A549 (cell line): ENCODE results near the gene ZNF341. TPM values are rescaled to one million over a fixed set of nuclear protein-coding genes. Genes with fewer than 3 reads are reported as not detected.

Experiments
- ATAC-seq, 2 experiments: fragments of 200-7000 bp in 1 of 2; fragments of >200 bp in 1 of 2; cut with Nextera tagmentation in 1 of 2; cut with Tn5 transposase in 1 of 2; 3 replicates each; pipeline versions ENCODE4 v1.8.0 to v1.9.1; 2018 to 2020; ENCODE audit warnings: mild to moderate bottlenecking in 1 of 2, moderate library complexity in 1 of 2
- CTCF ChIA-PET: fragments of 300-600 bp; sonication (Branson Sonifier 250); formaldehyde crosslinking; extraction: SDS; loops from one replicate; lab custom pipeline; 2021; ENCODE audit warnings: antibody characterized with exemption, inconsistent platforms; lab: Yijun Ruan, JAX
- POLR2A ChIA-PET: fragments of 350-600 bp; formaldehyde crosslinking; extraction: SDS; loops from one replicate; lab custom pipeline; 2021; ENCODE audit warnings: antibody characterized with exemption, inconsistent platforms; lab: Yijun Ruan, JAX
- DNase-seq, 2 experiments: peaks; one replicate each; pipeline versions ENCODE4 v3.0.0 to v3.0.0-alpha.2; 2011 to 2016; ENCODE audit warnings: low read depth in 1 of 2, low spot score in 1 of 2
- FAIRE-seq: peaks from 2 replicates; lab custom pipeline; 2011; peaks lifted over from hg19 to GRCh38; lab: Jason Lieb, UNC
- H3K27ac ChIP-seq, 2 experiments: fragments of >200 bp; sonication (Bioruptor Twin); formaldehyde crosslinking; 3 replicates each; pipeline ENCODE4 v1.5.1; 2016 to 2017
- H3K4me1 ChIP-seq: fragments of >200 bp; sonication (Bioruptor Twin); formaldehyde crosslinking; 3 replicates; pipeline ENCODE4 v1.6.1; 2016
- H3K4me2 ChIP-seq: fragments of >200 bp; sonication (Bioruptor Twin); formaldehyde crosslinking; 3 replicates; pipeline ENCODE4 v1.6.1; 2016
- H3K4me3 ChIP-seq: fragments of >200 bp; sonication (Bioruptor Twin); formaldehyde crosslinking; 3 replicates; pipeline ENCODE4 v1.5.1; 2016
- H3K9me3 ChIP-seq: fragments of >200 bp; sonication (Bioruptor Twin); formaldehyde crosslinking; 3 replicates; pipeline ENCODE4 v1.6.1; 2016
- CEBPB ChIP-seq, 2 experiments: fragments of >200 bp in 1 of 2; sonication (Bioruptor Twin) in 1 of 2; formaldehyde crosslinking in 1 of 2; IDR thresholded peaks; 2 replicates each; pipeline ENCODE4 v1.6.1; 2012 to 2016
- EHF ChIP-seq: fragments of 250-450 bp; sonication (Bioruptor Pico); IDR thresholded peaks from 2 replicates; pipeline ENCODE4 v1.5.0; 2020; ENCODE audit warnings: mild to moderate bottlenecking
- FOSB ChIP-seq: fragments of 250-450 bp; sonication (Bioruptor Pico); IDR thresholded peaks from 2 replicates; pipeline ENCODE4 v1.5.0; 2020; ENCODE audit warnings: mild to moderate bottlenecking, moderate library complexity
- FOSL2 ChIP-seq, 2 experiments: fragments of 450-650 bp in 1 of 2; fragments of >200 bp in 1 of 2; sonication (Bioruptor Twin) in 1 of 2; formaldehyde crosslinking; IDR thresholded peaks; 2 replicates each; pipeline versions ENCODE4 v1.5.0 to v1.6.1; 2016 to 2020; ENCODE audit warnings: mild to moderate bottlenecking in 1 of 2, moderate library complexity in 1 of 2
- HOXA7 ChIP-seq: fragments of 250-450 bp; sonication (Bioruptor Pico); IDR thresholded peaks from 2 replicates; pipeline ENCODE4 v1.5.0; 2020; ENCODE audit warnings: mild to moderate bottlenecking, moderate library complexity
- HOXB13 ChIP-seq: fragments of 250-450 bp; sonication (Bioruptor Pico); IDR thresholded peaks from 2 replicates; pipeline ENCODE4 v1.5.0; 2020; ENCODE audit warnings: low read depth, mild to moderate bottlenecking, moderate library complexity
- KDM5A ChIP-seq: fragments of 200-600 bp; sonication (generic); IDR thresholded peaks from 2 replicates; pipeline ENCODE4 v1.6.1; 2016; ENCODE audit warnings: antibody characterized with exemption, mild to moderate bottlenecking
- MAFK ChIP-seq: fragments of 450-650 bp; IDR thresholded peaks from 2 replicates; pipeline ENCODE4 v1.6.1; 2014; ENCODE audit not compliant: partially characterized antibody
- MAZ ChIP-seq: fragments of 150-350 bp; IDR thresholded peaks from 2 replicates; pipeline ENCODE4 v1.6.1; 2014; ENCODE audit warnings: antibody characterized with exemption, low read depth, low read length, borderline replicate concordance
- MYC ChIP-seq: IDR thresholded peaks from 2 replicates; pipeline ENCODE4 v1.6.1; 2012; ENCODE audit warnings: mild to moderate bottlenecking, inconsistent platforms, low read length, improper control_type of control experiment, borderline replicate concordance
- NFE2L2 ChIP-seq: fragments of 150-350 bp; conservative IDR thresholded peaks from 2 replicates; pipeline ENCODE4 v1.6.1; 2014; ENCODE audit warnings: low read length
- PHF8 ChIP-seq: fragments of 200-600 bp; sonication (generic); IDR thresholded peaks from 2 replicates; pipeline ENCODE4 v1.6.1; 2016; ENCODE audit warnings: low read depth, mild to moderate bottlenecking, antibody characterized with exemption, moderate library complexity, borderline replicate concordance
- RARB ChIP-seq: fragments of 250-450 bp; sonication (Bioruptor Pico); IDR thresholded peaks from 2 replicates; pipeline ENCODE4 v1.8.0; 2021; ENCODE audit warnings: mild to moderate bottlenecking, moderate library complexity
- RNF2 ChIP-seq: fragments of 200-600 bp; sonication (generic); IDR thresholded peaks from 2 replicates; pipeline ENCODE4 v1.6.1; 2016; ENCODE audit warnings: low read depth, mild to moderate bottlenecking, antibody characterized with exemption, moderate library complexity, borderline replicate concordance
- ZC3H11A ChIP-seq: fragments of 450-650 bp; IDR thresholded peaks from 2 replicates; pipeline ENCODE4 v1.6.1; 2014; ENCODE audit warnings: antibody characterized with exemption, mild to moderate bottlenecking
- ZFP36 ChIP-seq: fragments of 450-650 bp; IDR thresholded peaks from 2 replicates; pipeline ENCODE4 v1.6.1; 2014; ENCODE audit warnings: borderline replicate concordance; ENCODE audit not compliant: partially characterized antibody
- ZSCAN20 ChIP-seq: fragments of 250-450 bp; sonication (Bioruptor Pico); IDR thresholded peaks from 2 replicates; pipeline ENCODE4 v1.8.0; 2022; ENCODE audit warnings: mild to moderate bottlenecking, moderate library complexity
- WGBS: methylation state at CpG from one replicate; pipeline ENCODE4 v1.1.6; 2017; ENCODE audit errors: missing lambda C conversion rate; 5-methylcytosine and 5-hydroxymethylcytosine counted together
- polyA plus RNA-seq, 4 experiments: library from polyadenylated mRNA; depleted of rRNA in 3 of 4; stranded (reverse); fragments of >200 nt; fragmentation: RNase III in 1 of 4; extraction: RNeasy Plus Mini Kit Qiagen cat#74134 plus additional on column Dnase treatment in 1 of 4; gene quantifications; 2 replicates in 3 of 4; 3 replicates in 1 of 4; pipeline ENCODE4 v1.2.3, GENCODE V29; 2011 to 2017
- TF ChIP-seq, protein P1 (sequence below): IDR thresholded peaks from 2 replicates; pipeline ENCODE4 v1.6.1; 2012; ENCODE audit warnings: low read depth, borderline replicate concordance
- TF ChIP-seq, protein P2 (sequence below): IDR thresholded peaks from 2 replicates; pipeline ENCODE4 v1.6.1; 2012
- TF ChIP-seq, protein P3 (sequence below): IDR thresholded peaks from 2 replicates; pipeline ENCODE4 v1.6.1; 2012

The ZNF341 gene
- polyA plus RNA-seq, 2 of the 4 experiments (the other 2 are of a cell fraction) = 2.1 to 4.1 TPM

DNA sequence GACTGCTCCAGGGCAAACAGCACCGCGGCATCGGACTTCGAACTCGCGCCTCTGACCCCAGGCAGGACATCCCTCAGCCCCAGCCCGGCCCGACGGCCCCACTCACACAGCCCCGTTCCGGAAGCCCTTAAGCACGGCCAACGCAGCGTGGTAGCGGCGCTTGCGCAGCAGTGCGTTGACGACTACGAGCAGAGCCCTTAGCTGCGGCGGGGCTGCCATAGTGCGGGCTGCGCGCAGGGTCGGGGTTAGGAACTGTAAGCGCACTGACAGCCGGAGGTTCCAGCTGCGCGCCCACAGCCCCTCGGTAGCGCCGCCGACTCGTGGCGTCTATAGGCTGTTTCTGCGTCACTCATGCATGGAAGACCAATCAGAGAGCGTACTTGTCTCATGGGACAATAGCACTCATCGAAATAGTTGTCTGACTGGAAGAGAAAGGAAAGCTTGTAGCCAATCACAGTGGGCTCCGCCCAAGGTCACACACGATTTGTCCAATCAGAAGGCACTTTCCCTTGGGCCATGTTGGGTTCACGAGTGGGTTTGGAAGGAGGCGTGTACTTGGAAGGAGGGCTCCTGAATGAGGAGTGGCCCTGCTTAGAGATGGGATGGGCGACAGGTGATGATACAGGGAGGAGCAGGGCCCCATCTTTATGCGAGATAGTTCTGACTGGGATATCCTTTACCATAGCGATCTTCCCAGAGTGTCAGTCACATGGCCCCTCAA, 11.6 kb upstream of the ZNF341 start, which contains the start of gene PXMP4 (continued):
- peak; percentile 54; the same call in 1 of the 2 replicates for TF ChIP-seq KDM5A
- TF ChIP-seq MYC = no peak
- no peak for TF ChIP-seq MAFK
- TF ChIP-seq EHF (CRISPR knock-in tag) = no peak
- TF ChIP-seq HOXA7 = no peak
- no peak for TF ChIP-seq RNF2
- TF ChIP-seq HOXB13 (CRISPR knock-in tag) = 0 out of 2 replicates have a peak, but pooled peaks have one; percentile 54
- no peak for TF ChIP-seq NFE2L2
- no peak for TF ChIP-seq FOSB
- TF ChIP-seq, protein P1, sequence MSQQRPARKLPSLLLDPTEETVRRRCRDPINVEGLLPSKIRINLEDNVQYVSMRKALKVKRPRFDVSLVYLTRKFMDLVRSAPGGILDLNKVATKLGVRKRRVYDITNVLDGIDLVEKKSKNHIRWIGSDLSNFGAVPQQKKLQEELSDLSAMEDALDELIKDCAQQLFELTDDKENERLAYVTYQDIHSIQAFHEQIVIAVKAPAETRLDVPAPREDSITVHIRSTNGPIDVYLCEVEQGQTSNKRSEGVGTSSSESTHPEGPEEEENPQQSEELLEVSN = peak; percentile 32; the same call in 1 of the 2 replicates
- no peak for TF ChIP-seq RARB (CRISPR knock-in tag)
- TF ChIP-seq, all 56 proteins: peak for 10

DNA sequence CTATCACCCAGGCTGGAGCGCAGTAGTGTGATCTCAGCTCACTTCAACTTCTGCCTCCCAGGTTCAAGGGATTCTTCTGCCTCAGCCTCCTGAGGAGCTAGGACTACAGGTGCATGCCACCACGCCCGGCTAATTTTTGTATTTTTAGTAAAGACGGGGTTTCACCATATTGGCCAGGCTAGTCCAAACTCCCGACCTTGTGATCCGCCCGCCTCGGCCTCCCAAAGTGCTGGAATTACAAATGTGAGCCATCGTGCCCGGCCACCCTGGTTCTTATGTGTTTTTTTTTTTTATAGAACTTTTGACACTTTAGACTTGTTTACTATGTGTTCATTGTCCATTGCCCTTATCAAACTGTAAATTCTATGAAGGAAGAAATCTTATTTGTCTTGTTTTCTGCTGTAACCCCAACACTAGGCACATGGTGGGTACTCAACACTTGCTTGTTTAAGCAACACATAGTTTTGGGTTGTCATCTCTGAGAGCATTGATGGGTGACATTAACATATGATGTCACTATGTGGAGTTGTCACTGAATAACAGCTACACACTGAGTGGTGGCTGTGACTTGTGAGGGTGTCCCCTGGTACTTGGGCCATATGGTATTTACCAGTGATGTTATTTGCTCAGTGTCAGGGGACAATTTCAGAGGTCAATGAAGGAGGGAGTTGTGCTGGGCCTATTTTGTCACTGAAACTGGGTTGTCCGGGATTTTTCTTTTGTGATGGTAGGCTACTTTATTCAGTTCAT, 10.2 kb upstream of the ZNF341 start:
- POLR2A ChIA-PET = no interaction called here
- no peak for DNase-seq
- WGBS = 92% methylated on average over 11 of the region's 11 CpGs
- Histone ChIP-seq H3K4me2 (no peak overlapping the region; the same call in 2 of the 3 replicates), H3K9me3 (no peaks in the 10 kb centered on the region), H3K27ac (no peak overlapping the region), H3K4me1 (peaks cover 14% of the 10 kb centered on the region; the same call in 1 of the 3 replicates)
- TF ChIP-seq CEBPB (IDR thresholded peaks at IDR 0.05) = no peak
- no peak for TF ChIP-seq ZC3H11A
- TF ChIP-seq ZSCAN20 (CRISPR knock-in tag) = no peak
- TF ChIP-seq, protein P2, sequence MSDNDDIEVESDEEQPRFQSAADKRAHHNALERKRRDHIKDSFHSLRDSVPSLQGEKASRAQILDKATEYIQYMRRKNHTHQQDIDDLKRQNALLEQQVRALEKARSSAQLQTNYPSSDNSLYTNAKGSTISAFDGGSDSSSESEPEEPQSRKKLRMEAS = no peak
- TF ChIP-seq NFE2L2 = no peak
- TF ChIP-seq MAZ = no peak
- TF ChIP-seq, all 56 proteins: peak for 0
- CTCF ChIA-PET = interaction anchor here (0.6 to 1.0 kb wide), 2 partner anchors 14 to 356 kb away, joined by 3 to 7 read pairs; no protein-coding TSS in a partner anchor
- no peak for ATAC-seq
- H3K4me3 ChIP-seq = no peak overlapping the region
- FAIRE-seq = no peak

DNA sequence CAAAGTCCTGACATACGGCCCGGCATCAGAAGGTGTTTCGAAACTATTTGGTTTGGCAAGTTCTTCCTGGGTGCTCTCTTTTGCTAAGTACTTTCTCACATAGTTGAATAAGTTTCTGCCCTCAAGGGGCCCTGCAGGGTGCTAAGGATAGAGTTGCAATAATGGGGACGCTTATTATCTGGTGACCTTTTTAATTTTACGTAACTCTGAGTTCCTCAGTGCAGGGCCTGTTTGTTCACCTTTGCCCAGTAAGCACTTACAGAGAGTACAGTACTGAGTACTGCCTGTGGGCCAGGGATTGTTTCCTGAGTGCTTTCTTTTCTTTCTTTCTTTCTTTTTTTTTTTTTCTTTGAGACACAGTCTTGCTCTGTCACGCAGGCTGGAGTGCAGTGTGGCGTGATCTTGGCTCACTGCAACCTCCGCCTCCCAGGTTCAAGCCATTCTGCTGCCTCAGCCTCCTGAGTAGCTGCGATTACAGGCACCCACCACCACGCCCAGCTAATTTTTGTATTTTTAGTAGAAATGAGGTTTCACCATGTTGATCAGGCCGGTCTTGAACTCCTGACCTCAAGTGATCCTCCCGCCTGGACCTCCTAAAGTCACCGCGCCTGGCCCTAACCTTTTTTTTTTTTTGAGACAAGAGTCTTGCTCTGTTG, 7.2 kb upstream of the ZNF341 start:
- ChIA-PET POLR2A (no interaction called here), CTCF (no interaction called here)
- DNase-seq = no peak
- Histone ChIP-seq H3K27ac (no peak overlapping the region), H3K4me2 (peak overlapping the region; percentile 31; the same call in 2 of the 3 replicates), H3K9me3 (no peaks in the 10 kb centered on the region), H3K4me1 (peaks cover 9% of the 10 kb centered on the region; the same call in 1 of the 3 replicates), H3K4me3 (no peak overlapping the region)
- 76% methylated on average over 14 of the region's 14 CpGs for WGBS
- ATAC-seq = no peak
- TF ChIP-seq NFE2L2 (no peak), CEBPB (IDR thresholded peaks at IDR 0.05) (peak in 1 of 2 experiments; percentile 5; a peak in 1 of 4 replicates)
- no peak for FAIRE-seq

DNA sequence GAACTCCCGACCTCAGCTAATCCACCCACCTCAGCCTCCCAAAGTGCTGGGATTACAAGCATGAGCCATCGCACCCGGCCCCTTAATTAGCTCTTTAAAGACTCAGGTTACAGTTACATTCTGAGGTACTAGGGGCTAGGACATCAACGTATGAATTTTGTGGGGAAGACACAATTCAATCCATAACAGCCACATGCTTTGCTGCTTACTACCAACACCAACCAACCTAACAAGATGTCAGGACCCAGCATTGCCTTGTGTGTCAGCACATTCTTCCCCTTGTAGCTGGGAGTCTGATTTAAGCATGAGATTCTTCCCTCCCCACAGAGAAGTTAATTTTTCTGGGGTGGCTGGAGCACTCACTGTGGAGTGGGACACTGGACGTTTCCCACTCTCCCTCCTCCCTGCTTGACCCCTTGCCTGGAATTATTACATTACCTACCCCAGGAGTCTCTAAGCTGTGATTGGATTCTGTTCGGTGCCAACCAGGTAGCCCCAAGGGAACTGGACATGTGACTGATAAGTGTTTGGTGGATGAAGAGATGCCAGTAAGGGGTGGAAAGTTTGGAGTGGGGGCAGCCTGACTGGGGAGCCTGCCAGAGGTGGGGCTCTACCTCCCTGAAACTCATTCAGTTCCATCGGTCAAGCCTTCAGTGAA, 6.1 kb upstream of the ZNF341 start:
- 75% methylated on average over 7 of the region's 7 CpGs for WGBS
- no peak overlapping the region for H3K27ac ChIP-seq
- no peaks in the 10 kb centered on the region for H3K9me3 ChIP-seq
- CTCF ChIA-PET = interaction anchor here (1.3 to 1.9 kb wide), 2 partner anchors 11 to 46 kb away, joined by 4 to 5 read pairs; no protein-coding TSS in a partner anchor
- no peak overlapping the region for H3K4me3 ChIP-seq
- 0 out of 3 replicates have a peak, but pooled peaks cover 7% of the 10 kb centered on the region for H3K4me1 ChIP-seq
- TF ChIP-seq PHF8 (no peak), ZFP36 (no peak), FOSL2 (IDR thresholded peaks at IDR 0.05) (no peak), FOSL2 (CRISPR knock-in tag; IDR thresholded peaks at IDR 0.05) (no peak), RARB (CRISPR knock-in tag) (no peak)
- TF ChIP-seq, protein P3, sequence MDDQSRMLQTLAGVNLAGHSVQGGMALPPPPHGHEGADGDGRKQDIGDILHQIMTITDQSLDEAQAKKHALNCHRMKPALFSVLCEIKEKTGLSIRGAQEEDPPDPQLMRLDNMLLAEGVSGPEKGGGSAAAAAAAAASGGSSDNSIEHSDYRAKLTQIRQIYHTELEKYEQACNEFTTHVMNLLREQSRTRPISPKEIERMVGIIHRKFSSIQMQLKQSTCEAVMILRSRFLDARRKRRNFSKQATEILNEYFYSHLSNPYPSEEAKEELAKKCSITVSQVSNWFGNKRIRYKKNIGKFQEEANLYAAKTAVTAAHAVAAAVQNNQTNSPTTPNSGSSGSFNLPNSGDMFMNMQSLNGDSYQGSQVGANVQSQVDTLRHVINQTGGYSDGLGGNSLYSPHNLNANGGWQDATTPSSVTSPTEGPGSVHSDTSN = no peak
- TF ChIP-seq, all 56 proteins: peak for 0
- FAIRE-seq (no peak), ATAC-seq (no peak), DNase-seq (no peak)
- H3K4me2 ChIP-seq = no peak overlapping the region
- POLR2A ChIA-PET = interaction anchor here (1.1 kb wide), 1 partner anchor 11 kb away, joined by 7 read pairs; no protein-coding TSS in a partner anchor
